GM20431 (cell line): Measurements from ENCODE around the gene PRH2.

Experiments used
- in situ Hi-C: fragments of 300-500 bp; cut with MseI, MboI; formaldehyde crosslinking; loops from one replicate; pipeline ENCODE4 v1.15.0; 2020; ENCODE audit warnings: low sequenced_read_pairs; ENCODE audit not compliant: unreplicated experiment

The PRH2 gene

DNA sequence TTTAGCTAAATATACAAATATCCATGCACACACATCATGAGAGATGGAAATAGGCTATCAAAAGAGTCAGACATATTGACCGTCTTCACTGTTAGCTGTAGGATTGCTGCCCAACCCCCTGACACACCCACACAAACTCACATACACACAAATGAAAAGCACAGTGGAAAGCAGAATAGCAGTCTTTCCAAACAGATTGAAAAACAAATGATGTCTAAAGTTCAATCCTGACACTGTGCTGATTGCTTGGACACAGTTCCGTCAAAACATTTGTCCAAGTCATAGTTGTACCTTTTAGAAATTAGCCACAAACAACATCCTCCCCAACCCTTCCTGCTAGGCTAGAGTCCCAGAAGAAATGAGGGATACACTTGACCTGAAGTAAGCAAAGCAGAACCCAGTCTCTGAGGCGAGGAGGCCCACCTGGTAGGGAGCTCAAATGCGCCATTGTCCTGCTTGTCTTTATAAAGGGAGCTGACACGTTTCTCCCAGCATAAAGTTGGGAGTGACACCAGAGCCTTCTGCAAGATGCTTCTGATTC lies at the start of gene PRH2:
PRH2 (plus strand) TSS at position 491 of the 541 bp plus-strand sequence; CDS start at position 529, 38 bp downstream.
- in situ Hi-C loops: no loop called here

DNA sequence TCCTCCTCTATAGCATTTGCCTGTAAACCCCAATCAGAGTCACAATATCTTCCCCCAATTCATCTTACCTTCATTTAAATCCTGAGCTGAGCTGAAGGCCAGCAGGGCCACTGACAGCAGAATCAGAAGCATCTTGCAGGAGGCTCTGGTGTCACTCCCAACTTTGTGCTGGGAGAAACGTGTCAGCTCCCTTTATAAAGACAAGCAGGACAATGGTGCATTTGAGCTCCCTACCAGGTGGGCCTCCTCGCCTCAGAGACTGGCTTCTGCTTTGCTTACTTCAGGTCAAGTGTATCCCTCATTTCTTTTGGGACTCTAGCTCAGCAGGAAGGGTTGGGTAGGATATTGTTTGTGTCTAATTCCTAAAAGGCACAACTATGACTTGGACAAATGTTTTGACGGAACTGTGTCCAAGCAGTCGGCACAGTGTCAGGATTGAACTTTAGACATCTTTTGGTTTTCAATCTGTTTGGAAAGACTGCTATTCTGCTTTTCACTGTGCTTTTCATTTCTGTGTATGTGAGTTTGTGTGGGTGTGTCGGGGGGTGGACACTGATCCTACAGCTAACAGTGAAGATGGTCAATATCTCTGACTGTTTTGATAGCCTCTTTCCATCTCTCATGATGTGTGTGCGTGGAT lies 44.8 kb upstream of the PRH2 start, which contains the start of gene PRH1:
PRH1 (minus strand) TSS at position 170 of the 640 bp plus-strand sequence; CDS start at position 132, 38 bp downstream.
- in situ Hi-C loops: no loop called here

DNA sequence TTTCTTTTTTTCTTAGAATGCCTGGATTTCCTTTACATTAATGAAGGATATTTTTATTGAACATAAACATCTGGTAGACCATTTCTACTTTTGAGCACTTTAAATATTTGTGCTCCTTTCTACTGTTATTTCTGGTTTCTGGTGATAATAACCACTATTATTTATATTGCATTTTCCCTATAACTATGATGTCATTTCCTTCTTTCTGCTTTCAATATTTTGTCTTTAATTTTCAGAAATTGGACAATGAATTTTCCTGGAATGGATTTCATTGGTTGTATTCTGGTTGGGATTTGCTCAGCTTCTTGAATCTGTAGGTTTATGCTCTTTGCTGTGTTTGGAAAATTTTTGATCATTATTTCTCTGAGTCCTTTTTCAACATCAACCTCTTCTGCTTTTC lies 39.8 kb upstream of the PRH2 start:
- in situ Hi-C loops: no loop called here

DNA sequence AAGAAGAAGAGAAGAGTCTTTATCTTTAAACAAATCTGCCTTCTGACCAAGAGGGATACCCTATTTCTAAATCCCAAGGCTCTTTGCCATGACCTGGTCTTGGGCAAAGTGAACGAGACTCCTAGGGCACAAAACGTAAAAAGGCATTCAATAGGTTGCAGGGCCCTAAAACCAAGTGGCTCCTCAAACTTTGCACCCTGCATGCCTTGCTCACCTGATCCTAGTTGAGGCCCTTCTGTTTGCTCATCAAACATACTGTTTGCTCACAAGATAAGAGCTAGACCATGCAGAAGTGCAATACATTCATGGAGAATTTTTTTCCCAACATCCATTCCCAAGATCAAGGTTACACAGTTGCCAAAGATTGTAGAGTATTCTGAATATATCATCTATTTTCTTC lies 37.1 kb upstream of the PRH2 start:
- in situ Hi-C loops: no loop called here

DNA sequence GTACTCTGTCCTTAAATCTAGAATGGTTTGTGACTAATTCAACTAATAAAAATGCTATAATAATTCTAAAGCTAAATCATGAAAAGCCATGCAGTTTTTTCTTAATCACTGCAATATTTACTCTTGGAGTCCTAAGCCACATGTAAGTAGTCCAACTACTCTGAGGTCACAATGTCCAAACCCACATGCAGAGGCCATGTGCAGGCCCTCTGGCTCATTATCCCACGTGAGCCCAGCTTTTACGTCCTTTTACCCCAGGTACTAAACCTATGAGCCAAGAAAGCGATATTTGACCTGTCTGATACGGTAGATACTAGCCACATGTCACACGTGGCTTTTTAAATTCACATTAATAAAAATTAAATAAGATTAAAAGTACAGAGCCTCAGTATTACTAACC lies 32.2 kb upstream of the PRH2 start:
- in situ Hi-C loops: no loop called here

DNA sequence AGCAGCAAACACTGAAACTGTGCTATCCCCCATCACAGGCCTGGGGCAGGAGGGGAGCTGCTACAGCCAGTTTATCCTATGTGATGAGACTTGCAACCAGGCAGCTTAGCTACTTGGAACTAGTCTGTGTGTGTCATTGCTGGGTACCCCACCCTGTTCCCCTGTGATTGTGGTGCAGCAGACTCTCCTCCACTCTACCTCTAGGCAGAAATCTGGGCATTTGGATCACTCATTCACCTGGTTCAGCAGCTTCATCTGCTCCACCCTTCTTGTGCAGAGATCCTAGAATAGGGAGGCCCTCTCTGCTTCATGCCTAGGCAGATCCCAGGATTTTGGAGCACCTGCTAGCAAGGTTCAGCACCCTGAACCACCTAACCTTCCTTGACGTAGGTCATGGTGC lies 28.5 kb upstream of the PRH2 start:
- in situ Hi-C loops: no loop called here

DNA sequence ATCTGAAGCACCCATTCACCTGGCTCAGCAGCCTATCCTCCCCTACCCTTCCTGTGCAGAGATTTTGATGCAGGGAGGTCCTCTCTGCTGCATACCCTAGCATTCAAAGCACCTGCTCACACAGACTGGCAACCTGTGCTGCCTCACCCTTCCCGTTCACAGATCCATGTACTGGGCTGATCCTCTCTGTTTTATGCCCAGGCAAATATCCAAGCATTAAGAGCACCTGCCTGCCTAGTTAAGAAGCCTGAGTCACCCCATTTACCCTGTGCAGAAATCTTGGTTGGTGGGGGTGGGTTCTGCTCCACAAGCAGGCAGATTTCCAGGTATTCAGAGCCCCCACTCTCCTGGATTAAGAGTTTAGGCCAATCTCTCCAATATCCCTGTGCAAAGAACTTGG lies 28.1 kb upstream of the PRH2 start:
- in situ Hi-C loops: no loop called here

DNA sequence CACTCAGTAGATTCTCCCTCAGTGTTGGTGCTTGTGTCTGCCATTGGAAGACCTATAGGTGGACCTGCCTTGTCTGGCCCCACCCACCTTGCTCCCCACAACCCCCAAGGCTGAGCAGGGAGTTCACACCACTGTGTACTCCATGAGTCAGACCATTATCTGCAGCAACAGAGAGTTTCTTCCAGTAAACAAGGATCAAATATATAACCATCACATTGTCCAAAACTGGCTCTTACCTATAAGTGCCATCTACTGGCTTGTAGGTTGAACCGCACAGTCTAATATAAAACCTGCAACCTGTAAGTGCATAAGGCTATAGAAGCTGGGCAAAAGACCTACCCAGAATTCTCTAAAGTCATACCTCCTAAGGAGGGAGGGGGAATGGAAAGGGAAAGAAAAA lies 27.6 kb upstream of the PRH2 start:
- in situ Hi-C loops: no loop called here

DNA sequence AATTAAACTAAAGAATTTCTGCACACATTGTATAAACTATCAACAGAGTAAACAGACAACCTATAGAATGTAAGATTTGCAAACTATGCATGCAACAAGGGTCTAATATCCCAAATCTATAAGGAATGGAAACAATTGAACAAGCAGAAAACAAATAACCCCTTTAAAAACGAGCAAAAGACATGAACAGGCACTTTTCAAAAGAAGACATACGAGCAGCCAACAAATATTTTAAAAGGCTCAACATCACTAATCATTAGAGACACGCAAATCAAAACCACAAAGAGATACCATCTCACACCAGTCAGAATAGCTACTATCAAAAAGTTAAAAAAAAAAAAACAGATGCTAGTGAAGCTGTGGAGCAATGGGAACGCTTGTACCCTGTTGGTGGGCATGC lies 24.4 kb upstream of the PRH2 start:
- in situ Hi-C loops: no loop called here

DNA sequence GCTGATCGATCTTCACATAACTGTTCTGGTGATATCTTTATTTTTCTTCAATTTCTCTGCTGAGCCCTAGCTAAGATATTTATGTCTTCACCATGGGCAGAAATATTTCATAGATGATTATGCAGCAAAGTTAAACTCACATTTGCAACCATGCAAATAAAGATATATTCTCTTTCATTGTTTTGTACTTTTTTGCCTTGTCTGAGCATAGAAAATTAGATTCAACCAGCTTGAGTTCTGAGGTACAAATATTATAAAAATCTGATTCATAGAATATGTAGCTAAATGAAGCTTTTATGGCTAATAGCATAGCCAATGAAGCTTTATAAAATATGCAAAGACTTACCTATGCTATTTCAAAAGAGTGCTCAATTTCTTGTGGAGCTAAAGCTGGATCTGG lies 19.6 kb upstream of the PRH2 start, which contains the start of gene TAS2R13:
TAS2R13 (minus strand) TSS at position 101 of the 400 bp plus-strand sequence. CDS start 264 bp downstream, outside the sequence.
- in situ Hi-C loops: no loop called here

DNA sequence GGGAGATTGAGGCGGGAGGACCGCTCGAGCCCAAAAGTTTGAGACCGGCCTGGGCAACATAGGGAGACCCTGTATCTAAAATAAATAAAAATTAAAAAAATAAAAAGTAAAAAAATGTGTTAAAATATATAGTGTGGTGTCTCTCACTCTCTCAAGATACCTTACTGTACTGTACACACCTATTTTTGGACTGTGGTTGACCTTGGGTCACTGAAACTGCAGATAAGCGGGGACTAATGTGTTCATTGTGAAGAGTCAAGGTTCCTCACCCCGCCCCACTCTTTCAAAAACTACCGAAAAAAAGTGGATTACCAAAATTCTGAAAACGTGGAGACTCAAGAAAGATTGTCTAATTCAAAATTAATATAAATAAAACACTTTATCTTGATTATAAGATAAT lies 18.7 kb upstream of the PRH2 start:
- in situ Hi-C loops: no loop called here

DNA sequence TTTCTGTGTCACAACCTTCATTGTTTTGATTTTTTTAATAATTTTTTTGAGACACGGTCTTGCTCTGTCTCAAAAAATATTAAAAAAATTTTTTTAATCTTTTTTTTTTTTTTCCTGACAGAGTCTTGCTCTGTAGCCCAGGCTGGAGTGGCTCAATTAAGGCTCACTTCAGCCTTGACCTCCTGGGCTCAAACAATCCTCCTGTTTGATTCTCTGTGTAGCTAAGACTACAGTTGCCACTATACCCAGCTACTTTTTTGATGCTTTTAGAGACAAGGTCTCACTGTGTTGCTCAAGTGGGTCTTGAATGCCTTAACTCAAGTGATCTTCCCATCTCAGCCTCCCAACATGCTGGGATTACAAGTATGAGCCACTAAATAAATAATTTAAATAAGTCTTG lies 9.2 kb upstream of the PRH2 start:
- in situ Hi-C loops: no loop called here

DNA sequence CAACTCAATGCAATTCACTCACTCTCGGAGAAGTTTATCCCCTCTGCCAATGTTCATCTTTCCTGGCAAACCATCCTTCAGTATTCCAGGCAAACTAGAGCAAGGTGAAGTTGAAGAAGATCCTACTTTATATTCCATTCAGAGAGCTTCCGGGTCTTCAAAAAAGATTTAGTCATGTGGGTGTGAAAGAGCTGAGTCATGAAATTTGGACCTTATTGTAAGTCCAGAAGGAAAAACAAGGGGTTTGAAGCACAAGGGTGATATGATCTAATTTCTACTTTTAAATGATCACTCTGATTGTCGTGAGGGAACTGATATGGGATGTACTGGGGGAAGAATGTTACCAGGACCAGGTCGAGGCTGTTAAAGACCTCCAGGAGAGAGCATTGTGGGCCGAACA lies 2.8 kb upstream of the PRH2 start:
- in situ Hi-C loops: no loop called here

DNA sequence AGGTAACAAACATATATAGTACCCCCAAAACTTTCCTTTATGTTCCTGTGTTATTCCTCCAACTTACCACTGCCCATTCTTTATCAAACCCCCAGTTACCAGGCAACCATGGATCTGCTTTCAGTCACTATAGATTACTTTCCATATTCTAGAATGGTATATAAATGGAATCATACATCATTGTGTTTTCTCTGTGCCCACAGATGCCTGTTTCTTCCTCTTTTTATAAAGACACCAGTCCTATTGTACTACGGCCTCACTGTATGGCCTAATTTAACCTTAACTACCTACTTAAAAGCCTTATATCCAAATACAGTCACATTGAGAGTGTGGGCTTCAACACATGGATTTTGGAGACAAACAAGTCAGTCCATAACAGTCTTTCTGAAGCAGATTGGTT lies 7.5 kb downstream of the PRH2 start:
- in situ Hi-C loops: no loop called here

DNA sequence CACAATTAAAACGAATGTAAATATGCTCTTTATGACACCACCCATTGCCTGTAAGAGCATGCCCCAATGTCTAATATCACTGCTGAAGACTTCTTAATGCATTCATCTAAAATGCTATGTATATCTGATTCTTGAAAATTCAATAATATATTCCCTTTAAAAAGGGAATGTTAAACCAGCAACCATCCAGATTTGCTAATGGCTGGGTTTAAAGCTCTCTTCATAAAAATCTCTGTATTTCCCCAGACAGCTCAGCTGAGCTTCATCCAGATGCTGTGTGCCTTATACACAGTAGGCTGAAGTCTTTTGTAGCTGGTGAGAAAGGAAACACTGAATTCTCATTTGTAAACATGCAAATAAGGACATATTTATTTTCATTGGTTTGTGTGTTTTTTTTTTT lies 10.1 kb downstream of the PRH2 start, which contains the start of gene TAS2R14:
TAS2R14 (minus strand) TSS at position 101 of the 400 bp plus-strand sequence; CDS start at position 45, 56 bp downstream.
- in situ Hi-C loops: no loop called here

DNA sequence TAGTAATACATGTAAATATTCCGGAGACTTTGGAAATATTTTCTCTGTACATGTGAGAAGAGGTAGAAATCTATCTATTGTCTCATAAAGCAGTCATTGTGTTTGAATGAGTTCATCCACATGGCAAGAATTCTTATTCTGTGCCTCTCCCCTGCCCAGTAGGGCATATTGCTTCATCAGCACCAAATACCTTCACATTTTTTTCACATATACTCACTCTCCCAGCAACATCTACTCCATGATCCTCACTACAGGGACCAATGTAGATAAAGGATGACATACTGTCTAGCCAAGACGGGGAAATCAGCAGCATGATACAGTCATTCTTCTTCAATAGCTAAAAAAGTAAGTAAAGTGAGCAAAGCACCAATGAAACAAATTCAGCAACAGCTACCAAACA lies 11.4 kb downstream of the PRH2 start:
- in situ Hi-C loops: no loop called here

DNA sequence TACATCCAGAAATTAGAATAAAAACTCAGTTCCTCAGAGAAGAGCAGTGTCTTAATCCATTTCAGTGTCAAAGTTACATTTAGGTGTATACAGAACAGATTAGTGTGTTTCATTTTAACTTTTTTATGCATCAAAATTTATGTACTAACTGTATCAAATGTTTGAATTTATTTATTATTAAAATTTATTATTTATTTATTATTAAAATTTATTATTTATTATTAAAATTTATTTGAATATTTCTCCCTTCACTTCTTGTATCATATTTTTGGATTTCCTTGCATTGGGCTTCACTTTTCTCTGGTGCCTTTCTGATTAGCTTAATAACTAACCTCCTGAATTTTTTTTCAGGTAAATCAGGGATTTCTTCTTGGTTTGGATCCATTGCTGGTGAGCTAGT lies 12.3 kb downstream of the PRH2 start:
- in situ Hi-C loops: no loop called here

DNA sequence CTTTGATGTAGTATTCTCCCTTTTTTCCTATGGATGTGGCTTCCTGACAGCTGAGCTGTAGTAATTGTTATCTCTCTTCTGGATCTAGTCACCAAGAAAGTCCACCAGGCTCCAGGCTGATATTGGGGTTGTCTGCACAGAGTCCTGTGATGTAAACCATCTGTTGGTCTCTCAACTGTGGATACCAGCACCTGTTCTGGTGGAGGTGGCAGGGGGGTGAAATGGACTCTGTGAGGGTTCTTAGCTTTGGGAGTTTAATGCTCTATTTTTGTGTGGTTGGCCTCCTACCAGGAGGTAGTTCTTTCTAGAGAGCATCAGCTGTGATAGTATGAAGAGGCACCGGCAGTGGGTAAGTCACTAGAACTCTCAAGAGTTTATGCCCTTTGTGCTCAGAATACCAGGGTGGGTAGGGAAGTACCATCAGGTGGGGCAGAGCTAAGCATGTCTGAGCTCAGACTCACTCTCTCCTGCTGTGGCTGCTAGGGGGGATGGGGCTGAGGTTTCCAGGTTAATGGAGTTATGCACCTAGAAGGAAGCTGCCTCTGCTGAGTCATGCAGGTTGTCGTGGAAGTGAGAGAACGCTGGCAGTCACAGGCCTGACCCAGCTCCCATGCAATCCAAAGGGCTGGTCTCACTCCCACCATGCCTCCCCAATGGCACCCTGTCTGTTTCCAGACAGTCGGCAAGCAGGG lies 13.0 kb downstream of the PRH2 start:
- in situ Hi-C loops: no loop called here

DNA sequence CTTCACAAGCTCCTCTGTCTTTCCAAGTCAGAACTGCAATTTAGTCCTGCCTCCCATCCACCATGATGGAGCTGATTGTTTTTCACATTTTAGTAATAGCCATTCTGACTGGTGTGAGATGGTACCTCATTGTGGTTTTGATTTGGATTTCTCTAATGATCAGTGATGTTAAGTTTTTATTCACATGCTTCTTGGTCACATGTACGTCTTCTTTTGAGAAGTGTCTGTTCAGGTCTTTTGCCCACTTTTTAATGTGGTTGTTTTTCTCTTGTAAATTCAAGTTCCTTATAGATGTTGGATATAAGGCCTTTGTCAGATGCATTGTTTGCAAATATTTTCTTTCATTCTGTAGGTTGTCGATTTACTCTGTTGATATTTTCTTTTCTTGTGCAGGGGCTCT lies 14.1 kb downstream of the PRH2 start:
- in situ Hi-C loops: no loop called here

DNA sequence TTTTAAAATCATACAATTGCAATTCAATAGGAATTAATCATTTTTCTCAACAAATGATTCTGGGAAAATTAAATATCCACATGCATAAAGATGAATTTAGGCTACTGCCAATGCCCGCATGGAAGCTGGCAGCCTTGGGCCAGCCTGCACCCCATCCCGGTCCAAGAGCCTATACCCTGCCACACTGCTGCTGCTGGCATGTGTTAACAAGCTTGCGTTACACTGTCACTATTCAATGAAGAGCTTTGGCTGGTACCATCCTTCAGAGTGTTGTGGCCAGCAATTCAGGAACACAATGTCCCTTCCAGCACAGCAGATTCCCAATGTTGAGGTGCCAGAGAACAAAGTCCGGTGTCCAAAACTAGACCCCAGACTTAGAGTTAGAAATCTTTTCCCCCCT lies 23.6 kb downstream of the PRH2 start:
- in situ Hi-C loops: no loop called here

DNA sequence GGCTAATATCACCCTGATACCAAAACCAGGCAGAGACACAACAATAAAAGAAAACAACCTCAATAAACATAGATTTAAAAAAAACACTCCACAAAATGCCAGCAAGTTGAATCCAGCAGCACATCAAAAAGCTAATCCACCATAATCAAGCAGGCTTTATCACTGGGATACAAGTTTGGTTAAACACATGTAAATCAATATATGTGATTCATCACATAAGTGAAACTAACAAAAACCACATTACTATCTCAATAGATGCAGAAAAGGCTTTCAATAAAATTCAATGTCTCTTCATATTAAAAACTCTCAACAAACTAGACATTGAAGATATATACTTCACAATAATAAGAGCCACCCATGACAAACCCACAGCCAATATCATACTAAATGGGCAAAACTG lies 27.0 kb downstream of the PRH2 start:
- in situ Hi-C loops: no loop called here
